Frontal cortex (tissue), 4 donors: ENCODE data around the gene SLC7A7. TPM values are rescaled to one million over a fixed set of nuclear protein-coding genes. Genes with fewer than 3 reads are reported as not detected.
A peak's percentile ranks its signal among the peaks of the same experiment; 100 is the strongest.
"Not testable (repeated sequence)": the region's sequence is repeated elsewhere in the genome, so short reads cannot be mapped to it uniquely, and the experiment has no call there.

Experiments used
- DNase-seq, 2 donors: peaks; one replicate each; pipeline ENCODE4 v3.0.0; 2012; ENCODE audit warnings: low spot score in 2 of 2
- FAIRE-seq: peaks from 2 replicates; lab custom pipeline; 2012; peaks lifted over from hg19 to GRCh38; lab: Jason Lieb, UNC
- total RNA-seq: library from RNA; depleted of rRNA; stranded (reverse); fragments of >200 nt; gene quantifications from one replicate; pipeline ENCODE4 v1.2.3, GENCODE V29; 2014
- donor health status: control.
- donor health status: control.
- donor health status: control.

Gene SLC7A7
- total RNA-seq, 1 donor from 2014 or later = 2.0 TPM

GRCh38 chr14:22767323-22767589 lies 48.0 kb downstream of the SLC7A7 start:
- FAIRE-seq (no peak), DNase-seq (no peak)

- FAIRE-seq (no peak), DNase-seq (peak; percentile 46 to 75)
Measured at GRCh38 chr14:22766457-22767322, 48.5 kb downstream of the SLC7A7 start, which contains the start of gene OXA1L. TSS of gene OXA1L (plus strand) at chr14:22766688. CDS start at chr14:22766702, 14 bp downstream.

GRCh38 chr14:22764382-22764781 lies 50.9 kb downstream of the SLC7A7 start:
- FAIRE-seq = no peak
- DNase-seq = no peak

- no peak for DNase-seq
- no peak for FAIRE-seq
Measured at GRCh38 chr14:22761734-22762133, 53.5 kb downstream of the SLC7A7 start.

- DNase-seq, FAIRE-seq: not testable (repeated sequence)
Measured at GRCh38 chr14:22757972-22758650, 57.1 kb downstream of the SLC7A7 start.

GRCh38 chr14:22753586-22753985 lies 61.6 kb downstream of the SLC7A7 start:
- DNase-seq = no peak
- no peak for FAIRE-seq

GRCh38 chr14:22752422-22752821 lies 62.8 kb downstream of the SLC7A7 start:
- DNase-seq (no peak), FAIRE-seq (no peak)

GRCh38 chr14:22748631-22749068 lies 66.6 kb downstream of the SLC7A7 start:
- FAIRE-seq = no peak

GRCh38 chr14:22748206-22748605 lies 67.0 kb downstream of the SLC7A7 start:
- FAIRE-seq (no peak), DNase-seq (no peak)

More at GRCh38 chr14:22748631-22749068, 66.6 kb downstream of the SLC7A7 start:
- no peak for DNase-seq

GRCh38 chr14:22747769-22748168 lies 67.5 kb downstream of the SLC7A7 start:
- DNase-seq (no peak), FAIRE-seq (no peak)

GRCh38 chr14:22740020-22740419 lies 75.2 kb downstream of the SLC7A7 start:
- no peak for FAIRE-seq
- no peak for DNase-seq

- DNase-seq = no peak
- no peak for FAIRE-seq
Measured at GRCh38 chr14:22739423-22739822, 75.8 kb downstream of the SLC7A7 start.

- FAIRE-seq (no peak), DNase-seq (no peak)
Measured at GRCh38 chr14:22737052-22737451, 78.2 kb downstream of the SLC7A7 start.

- DNase-seq, FAIRE-seq: not testable (repeated sequence)
Measured at GRCh38 chr14:22736384-22736783, 78.9 kb downstream of the SLC7A7 start.

GRCh38 chr14:22735096-22735495 lies 80.1 kb downstream of the SLC7A7 start:
- FAIRE-seq = no peak
- no peak for DNase-seq

GRCh38 chr14:22733829-22734228 lies 81.4 kb downstream of the SLC7A7 start:
- FAIRE-seq (no peak), DNase-seq (no peak)

- not testable (repeated sequence) for FAIRE-seq
Measured at GRCh38 chr14:22732062-22732461, 83.2 kb downstream of the SLC7A7 start.

GRCh38 chr14:22726012-22726411 lies 89.2 kb downstream of the SLC7A7 start:
- FAIRE-seq (no peak), DNase-seq (no peak)

More at GRCh38 chr14:22732062-22732461, 83.2 kb downstream of the SLC7A7 start:
- not testable (repeated sequence) for DNase-seq

GRCh38 chr14:22725374-22725773 lies 89.9 kb downstream of the SLC7A7 start:
- DNase-seq, FAIRE-seq: not testable (repeated sequence)

- DNase-seq = not testable (repeated sequence)
Measured at GRCh38 chr14:22724847-22725246, 90.4 kb downstream of the SLC7A7 start.

GRCh38 chr14:22723815-22724214 lies 91.4 kb downstream of the SLC7A7 start:
- DNase-seq (no peak), FAIRE-seq (no peak)

More at GRCh38 chr14:22724847-22725246, 90.4 kb downstream of the SLC7A7 start:
- FAIRE-seq = not testable (repeated sequence)
